MM.1S (cell line): ENCODE results near the gene ALDH1A3.

Source experiments
- DNase-seq: peaks from one replicate; pipeline ENCODE4 v3.0.0-alpha.2; 2015
- H2AFZ ChIP-seq: fragments of 300-600 bp; sonication (generic); 2 replicates; pipeline ENCODE4 v1.6.0; 2016; ENCODE audit warnings: antibody characterized with exemption, low read length
- H3F3A ChIP-seq: fragments of 300-600 bp; sonication (generic); 2 replicates; pipeline ENCODE4 v1.6.1; 2016; ENCODE audit warnings: mild to moderate bottlenecking, antibody characterized with exemption, low read length, moderate library complexity, mixed read lengths; ENCODE audit not compliant: insufficient read depth
- H3K27ac ChIP-seq: fragments of 300-600 bp; sonication (generic); 2 replicates; pipeline ENCODE4 v1.5.1; 2016; ENCODE audit warnings: mild to moderate bottlenecking, low read length
- H3K27me3 ChIP-seq: fragments of 300-600 bp; sonication (generic); replicated peaks from 2 replicates; pipeline ENCODE4 v1.6.0; 2016; ENCODE audit warnings: low read length; ENCODE audit not compliant: insufficient read depth
- H3K36me3 ChIP-seq: fragments of 300-600 bp; sonication (generic); replicated peaks from 2 replicates; pipeline ENCODE4 v1.6.1; 2016; ENCODE audit warnings: mild to moderate bottlenecking, low read length, mixed read lengths; ENCODE audit not compliant: insufficient read depth
- H3K4me1 ChIP-seq: fragments of 300-600 bp; sonication (generic); 2 replicates; pipeline ENCODE4 v1.6.1; 2016; ENCODE audit warnings: low read length, mixed read lengths
- H3K4me2 ChIP-seq: fragments of 300-600 bp; sonication (generic); 2 replicates; pipeline ENCODE4 v1.6.0; 2016; ENCODE audit warnings: low read depth, low read length
- H3K4me3 ChIP-seq: fragments of 300-600 bp; sonication (generic); 2 replicates; pipeline ENCODE4 v1.5.1; 2016; ENCODE audit warnings: low read length, mixed read lengths
- H3K79me2 ChIP-seq: fragments of 300-600 bp; sonication (generic); 2 replicates; pipeline ENCODE4 v1.6.1; 2016; ENCODE audit warnings: mixed run types, low read length, mixed read lengths
- H3K9ac ChIP-seq: fragments of 300-600 bp; sonication (generic); 2 replicates; pipeline ENCODE4 v1.6.1; 2016; ENCODE audit warnings: low read length, mixed read lengths
- H3K9me2 ChIP-seq: fragments of 300-600 bp; sonication (generic); replicated peaks from 2 replicates; pipeline ENCODE4 v1.6.1; 2016; ENCODE audit warnings: mild to moderate bottlenecking, low read length, mixed read lengths; ENCODE audit not compliant: insufficient read depth
- H3K9me3 ChIP-seq: fragments of 300-600 bp; sonication (generic); replicated peaks from 2 replicates; pipeline ENCODE4 v1.6.1; 2016; ENCODE audit warnings: mild to moderate bottlenecking, low read length, mixed read lengths; ENCODE audit not compliant: insufficient read depth
- H4K20me1 ChIP-seq: fragments of 300-600 bp; sonication (generic); 2 replicates; pipeline ENCODE4 v1.6.1; 2016; ENCODE audit warnings: mild to moderate bottlenecking, low read length, moderate library complexity, mixed read lengths; ENCODE audit not compliant: insufficient read depth
- EZH2 ChIP-seq: fragments of 300-600 bp; sonication (generic); optimal IDR thresholded peaks from 2 replicates; pipeline ENCODE3; 2017; ENCODE audit warnings: low read depth, mild to moderate bottlenecking, antibody characterized with exemption, low read length, mixed read lengths
- EZH2phosphoT487 ChIP-seq: fragments of 300-600 bp; sonication (generic); IDR thresholded peaks from 2 replicates; pipeline ENCODE4 v1.6.1; 2018; ENCODE audit warnings: antibody characterized with exemption, low read length
- TF ChIP-seq, protein P1 (sequence below): fragments of 300-600 bp; sonication (generic); IDR thresholded peaks from 2 replicates; pipeline ENCODE4 v1.5.1; 2016; ENCODE audit warnings: antibody characterized with exemption, low read length, mixed read lengths

The ALDH1A3 gene

DNA sequence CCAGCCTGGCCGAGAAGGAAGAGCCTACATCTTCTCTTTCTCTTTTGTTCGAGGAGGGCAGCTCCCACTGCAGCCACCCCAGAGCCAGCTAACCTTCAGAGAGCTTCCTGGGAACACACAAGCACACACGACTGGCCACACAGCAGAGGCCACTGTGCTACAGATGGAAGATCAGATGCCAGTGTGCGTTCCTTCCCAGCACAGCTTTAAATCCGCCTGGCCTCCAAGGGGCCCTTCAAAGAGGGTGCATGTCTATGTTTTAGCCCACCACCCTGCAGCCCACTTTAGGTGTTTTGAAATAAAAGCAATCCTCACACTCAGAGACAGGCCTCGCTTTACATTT, 12.4 kb downstream of the ALDH1A3 start:
- Histone ChIP-seq H3F3A (no peaks in the 10 kb centered on the region), H3K9ac (no peak overlapping the region), H4K20me1 (no peaks in the 10 kb centered on the region), H3K27ac (no peak overlapping the region), H3K4me2 (no peak overlapping the region), H3K27me3 (no peaks in the 10 kb centered on the region; the same call in 1 of the 2 replicates), H3K36me3 (no peaks in the 10 kb centered on the region), H3K9me2 (no peaks in the 10 kb centered on the region), H3K9me3 (no peaks in the 10 kb centered on the region), H3K79me2 (no peaks in the 10 kb centered on the region), H3K4me1 (no peaks in the 10 kb centered on the region), H2AFZ (no peak overlapping the region), H3K4me3 (no peak overlapping the region)
- TF ChIP-seq EZH2phosphoT487 (no peak), EZH2 (no peak)
- TF ChIP-seq, protein P1, sequence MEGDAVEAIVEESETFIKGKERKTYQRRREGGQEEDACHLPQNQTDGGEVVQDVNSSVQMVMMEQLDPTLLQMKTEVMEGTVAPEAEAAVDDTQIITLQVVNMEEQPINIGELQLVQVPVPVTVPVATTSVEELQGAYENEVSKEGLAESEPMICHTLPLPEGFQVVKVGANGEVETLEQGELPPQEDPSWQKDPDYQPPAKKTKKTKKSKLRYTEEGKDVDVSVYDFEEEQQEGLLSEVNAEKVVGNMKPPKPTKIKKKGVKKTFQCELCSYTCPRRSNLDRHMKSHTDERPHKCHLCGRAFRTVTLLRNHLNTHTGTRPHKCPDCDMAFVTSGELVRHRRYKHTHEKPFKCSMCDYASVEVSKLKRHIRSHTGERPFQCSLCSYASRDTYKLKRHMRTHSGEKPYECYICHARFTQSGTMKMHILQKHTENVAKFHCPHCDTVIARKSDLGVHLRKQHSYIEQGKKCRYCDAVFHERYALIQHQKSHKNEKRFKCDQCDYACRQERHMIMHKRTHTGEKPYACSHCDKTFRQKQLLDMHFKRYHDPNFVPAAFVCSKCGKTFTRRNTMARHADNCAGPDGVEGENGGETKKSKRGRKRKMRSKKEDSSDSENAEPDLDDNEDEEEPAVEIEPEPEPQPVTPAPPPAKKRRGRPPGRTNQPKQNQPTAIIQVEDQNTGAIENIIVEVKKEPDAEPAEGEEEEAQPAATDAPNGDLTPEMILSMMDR: no peak
- DNase-seq: no peak

DNA sequence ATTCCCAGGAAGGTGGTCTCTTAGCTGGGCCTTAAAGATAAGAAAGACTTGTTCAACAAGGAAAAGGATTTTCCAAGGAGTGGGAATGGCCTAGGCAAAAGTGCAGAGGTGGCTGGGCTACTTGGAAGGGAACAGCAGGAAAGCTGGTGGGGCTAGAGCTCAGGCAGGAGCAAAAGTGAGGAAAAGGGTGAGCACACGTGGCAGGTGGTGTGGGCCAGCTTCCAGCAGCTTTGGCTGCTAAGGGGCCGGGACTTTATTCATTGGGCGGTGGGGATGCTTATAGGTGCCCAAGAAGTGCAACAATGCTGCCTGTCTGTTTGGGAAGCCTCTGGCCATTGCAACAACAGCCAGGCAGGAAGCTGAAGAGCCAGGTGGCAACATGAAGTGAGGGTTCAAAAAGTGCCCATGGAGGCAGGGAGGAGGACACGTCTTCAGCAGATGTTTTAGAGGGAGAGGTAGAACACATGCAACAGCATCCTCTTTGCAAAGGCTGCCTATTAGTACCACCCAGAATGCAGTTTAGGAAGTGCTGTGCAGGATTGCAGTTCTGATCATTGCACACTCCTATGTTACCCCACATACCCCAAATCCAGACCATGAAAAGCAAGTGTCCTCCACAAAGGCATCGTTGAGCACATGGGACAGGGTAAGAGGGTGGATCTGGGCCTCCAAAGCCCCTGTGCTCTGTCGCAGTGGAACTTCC, 13.8 kb downstream of the ALDH1A3 start:
- DNase-seq: no peak
- Histone ChIP-seq H3K9me2 (no peaks in the 10 kb centered on the region), H3F3A (no peaks in the 10 kb centered on the region), H3K4me1 (no peaks in the 10 kb centered on the region), H3K9me3 (no peaks in the 10 kb centered on the region), H3K4me3 (no peak overlapping the region), H3K27me3 (no peaks in the 10 kb centered on the region; the same call in 1 of the 2 replicates), H4K20me1 (no peaks in the 10 kb centered on the region), H3K79me2 (no peaks in the 10 kb centered on the region), H3K36me3 (no peaks in the 10 kb centered on the region), H3K27ac (no peak overlapping the region), H3K4me2 (no peak overlapping the region), H3K9ac (no peak overlapping the region), H2AFZ (no peak overlapping the region)
- no peak for TF ChIP-seq EZH2
- TF ChIP-seq EZH2phosphoT487: no peak
- TF ChIP-seq, protein P1: no peak

DNA sequence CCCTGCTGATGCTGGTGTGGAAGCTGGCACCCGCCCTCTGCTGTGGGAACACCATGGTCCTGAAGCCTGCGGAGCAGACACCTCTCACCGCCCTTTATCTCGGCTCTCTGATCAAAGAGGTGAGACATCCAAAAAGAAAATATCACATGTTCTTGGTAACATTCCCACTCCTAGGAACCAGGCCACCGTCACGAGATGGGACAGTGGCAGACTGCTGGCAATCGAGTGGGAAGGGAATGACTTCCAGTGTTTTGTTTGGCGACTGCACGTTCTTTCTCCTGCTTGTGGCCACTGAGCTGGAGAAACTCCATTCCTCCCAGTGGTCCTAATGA, 14.3 kb downstream of the ALDH1A3 start:
- Histone ChIP-seq H4K20me1 (no peaks in the 10 kb centered on the region), H3K4me1 (no peaks in the 10 kb centered on the region), H3K4me2 (no peak overlapping the region), H2AFZ (no peak overlapping the region), H3K27me3 (no peaks in the 10 kb centered on the region; the same call in 1 of the 2 replicates), H3K4me3 (no peak overlapping the region), H3K27ac (no peak overlapping the region), H3K36me3 (no peaks in the 10 kb centered on the region), H3K9ac (no peak overlapping the region), H3K79me2 (no peaks in the 10 kb centered on the region), H3K9me2 (no peaks in the 10 kb centered on the region), H3K9me3 (no peaks in the 10 kb centered on the region), H3F3A (no peaks in the 10 kb centered on the region)
- TF ChIP-seq, protein P1: no peak
- TF ChIP-seq EZH2phosphoT487 (no peak), EZH2 (no peak)
- DNase-seq: no peak
